Endothelial cell of umbilical vein (primary cell): ENCODE data around the gene VPS8. TPM values are rescaled to one million over a fixed set of nuclear protein-coding genes. Genes with fewer than 3 reads are reported as not detected.

ENCODE experiments used
- BruUV-seq: library from RNA; stranded (reverse); fragments of 400-500 nt; replicated peaks from 2 replicates; lab custom pipeline; 2021; lab: Mats Ljungman, UMichigan
- CTCF ChIA-PET: fragments of 300-600, 350-600 bp; sonication (Branson Sonifier 250); formaldehyde crosslinking; loops from one replicate; lab custom pipeline; 2021; ENCODE audit warnings: antibody characterized with exemption, inconsistent platforms; lab: Charles Lee
- POLR2A ChIA-PET: fragments of 300-600, 350-600 bp; sonication (Branson Sonifier 250); formaldehyde crosslinking; loops from one replicate; lab custom pipeline; 2021; ENCODE audit warnings: antibody characterized with exemption, inconsistent platforms; lab: Charles Lee
- DNase-seq: peaks from one replicate; pipeline ENCODE4 v3.0.0-alpha.2; 2011; ENCODE audit warnings: low read depth, low spot score
- FAIRE-seq: peaks from 2 replicates; lab custom pipeline; 2011; peaks lifted over from hg19 to GRCh38; lab: Jason Lieb, UNC
- H2AFZ ChIP-seq: 2 replicates; pipeline ENCODE4 v1.6.0; 2012; ENCODE audit warnings: low read depth, low read length, control low read depth, inconsistent platforms
- H3K27ac ChIP-seq: 2 replicates; pipeline ENCODE4 v1.5.1; 2011; ENCODE audit warnings: low read depth, mild to moderate bottlenecking, control low read depth, low read length, moderate library complexity; ENCODE audit not compliant: insufficient read depth
- H3K27me3 ChIP-seq, 2 experiments: 2 replicates each; pipeline versions ENCODE4 v1.6.0 to v1.6.1; 2011; ENCODE audit warnings: low read length in 2 of 2, mixed read lengths in 1 of 2; ENCODE audit not compliant: control insufficient read depth in 2 of 2, insufficient read depth in 2 of 2
- H3K36me3 ChIP-seq, 2 experiments: 2 replicates in 1 of 2; 3 replicates in 1 of 2; pipeline ENCODE4 v1.5.1; 2011; ENCODE audit warnings: low read length in 2 of 2, mild to moderate bottlenecking in 1 of 2, moderate library complexity in 1 of 2; ENCODE audit not compliant: control insufficient read depth in 2 of 2, insufficient read depth in 2 of 2; ENCODE audit errors: extremely low read depth in 1 of 2
- H3K4me1 ChIP-seq: 3 replicates; pipeline ENCODE4 v1.5.1; 2011; ENCODE audit warnings: mild to moderate bottlenecking, low read length; ENCODE audit not compliant: control insufficient read depth, insufficient read depth; ENCODE audit errors: extremely low read depth
- H3K4me2 ChIP-seq: 2 replicates; pipeline ENCODE4 v1.6.1; 2011; ENCODE audit warnings: low read length, control low read depth, mixed read lengths; ENCODE audit not compliant: insufficient read depth
- H3K4me3 ChIP-seq, 3 experiments: fragments of 200-600 bp in 1 of 3; sonication (generic), shearing (Covaris generic) in 1 of 3; replicated peaks in 1 of 3; 2 replicates each; pipeline ENCODE4 v1.5.1; 2011 to 2016; ENCODE audit warnings: control low read depth in 3 of 3, low read length in 3 of 3, mild to moderate bottlenecking in 2 of 3, inconsistent platforms in 1 of 3, low read depth in 1 of 3, moderate library complexity in 1 of 3; ENCODE audit not compliant: insufficient read depth in 1 of 3
- H3K79me2 ChIP-seq: 2 replicates; pipeline ENCODE4 v1.6.0; 2012; ENCODE audit warnings: low read length, inconsistent platforms; ENCODE audit not compliant: control insufficient read depth, insufficient read depth
- H3K9ac ChIP-seq: replicated peaks from 2 replicates; pipeline ENCODE3; 2011; ENCODE audit warnings: low read length, control low read depth; ENCODE audit not compliant: insufficient read depth; ENCODE audit errors: extremely low read depth
- H3K9me1 ChIP-seq: replicated peaks from 3 replicates; pipeline ENCODE4 v1.6.0; 2011; ENCODE audit warnings: mild to moderate bottlenecking, low read length; ENCODE audit not compliant: control insufficient read depth, insufficient read depth; ENCODE audit errors: extremely low read depth
- H3K9me3 ChIP-seq: replicated peaks from 2 replicates; pipeline ENCODE4 v1.5.1; 2012; ENCODE audit warnings: low read length, inconsistent platforms; ENCODE audit not compliant: control insufficient read depth, insufficient read depth
- H4K20me1 ChIP-seq: replicated peaks from 2 replicates; pipeline ENCODE3; 2011; ENCODE audit warnings: mild to moderate bottlenecking, low read length; ENCODE audit not compliant: control insufficient read depth, insufficient read depth; ENCODE audit errors: extremely low read depth
- EZH2 ChIP-seq: IDR thresholded peaks from 2 replicates; pipeline ENCODE4 v1.6.1; 2012; ENCODE audit warnings: borderline replicate concordance, low read depth, mild to moderate bottlenecking, moderate library complexity, low read length, inconsistent platforms; ENCODE audit not compliant: severe bottlenecking
- FOS ChIP-seq: IDR thresholded peaks from 2 replicates; pipeline ENCODE4 v1.6.1; 2011; ENCODE audit warnings: mild to moderate bottlenecking, low read length, moderate library complexity, borderline replicate concordance; ENCODE audit not compliant: insufficient read depth
- GATA2 ChIP-seq: IDR thresholded peaks from 2 replicates; pipeline ENCODE4 v1.7.0; 2011; ENCODE audit warnings: low read depth, mild to moderate bottlenecking, moderate library complexity, mixed read lengths, low read length; ENCODE audit not compliant: insufficient read length, insufficient read depth
- JUN ChIP-seq: IDR thresholded peaks from 2 replicates; pipeline ENCODE4 v1.6.1; 2011; ENCODE audit warnings: borderline replicate concordance, low read depth; ENCODE audit not compliant: insufficient read length, insufficient read depth
- MYC ChIP-seq: IDR thresholded peaks from one replicate; pipeline ENCODE4 v1.6.1; 2011; ENCODE audit warnings: mild to moderate bottlenecking, low read depth, low read length
- POLR2A ChIP-seq: IDR thresholded peaks from 2 replicates; pipeline ENCODE4 v1.6.1; 2012; ENCODE audit warnings: low read depth, mild to moderate bottlenecking, control low read depth, low read length
- POLR2AphosphoS5 ChIP-seq: IDR thresholded peaks from 2 replicates; pipeline ENCODE4 v1.6.1; 2012; ENCODE audit warnings: low read depth, mild to moderate bottlenecking, control low read depth, low read length, moderate library complexity; ENCODE audit not compliant: insufficient read depth
- dilution Hi-C: fragments of 300-500 bp; cut with MboI; formaldehyde crosslinking; loops from one replicate; pipeline ENCODE4 v1.15.0; 2019; ENCODE audit warnings: low sequenced_read_pairs; ENCODE audit not compliant: extremely low pct_ligation_motif_present
- intact Hi-C: fragments of 100-400 bp; cut with micrococcal nuclease; formaldehyde crosslinking; loops from one replicate; pipeline ENCODE4 v1.10.0; 2022
- polyA plus RNA-seq, 4 experiments: library from polyadenylated mRNA; depleted of rRNA in 3 of 4; stranded (reverse) in 3 of 4; unstranded in 1 of 4; fragments of >200 nt; gene quantifications; 2 replicates each; pipeline versions ENCODE4 v1.2.1 to v1.2.3, GENCODE V29; 2011 to 2012; ENCODE audit warnings: missing spikeins in 1 of 4
- total RNA-seq: library from RNA; stranded (reverse); gene quantifications from 2 replicates; pipeline ENCODE4 v1.2.3, GENCODE V29; 2021
- TF ChIP-seq, protein P1 (sequence below), 2 donors: IDR thresholded peaks; 1 replicate in 1 of 2; 2 replicates in 1 of 2; pipeline ENCODE4 v1.5.1; 2011; ENCODE audit warnings: low read length in 2 of 2, mild to moderate bottlenecking in 2 of 2, moderate library complexity in 2 of 2, control low read depth in 1 of 2, inconsistent platforms in 1 of 2, low read depth in 1 of 2; ENCODE audit not compliant: insufficient read depth in 1 of 2; ENCODE audit errors: extremely low read depth in 1 of 2
- TF ChIP-seq, protein P2 (sequence below): IDR thresholded peaks from 2 replicates; pipeline ENCODE4 v1.6.1; 2011; ENCODE audit not compliant: insufficient read depth, insufficient read length

The VPS8 gene
- total and polyA plus RNA-seq, 2 donors (not counting 3 experiments of a cell fraction or from before 2014, with no cell fraction given), result 13.7 to 51.6 TPM

DNA sequence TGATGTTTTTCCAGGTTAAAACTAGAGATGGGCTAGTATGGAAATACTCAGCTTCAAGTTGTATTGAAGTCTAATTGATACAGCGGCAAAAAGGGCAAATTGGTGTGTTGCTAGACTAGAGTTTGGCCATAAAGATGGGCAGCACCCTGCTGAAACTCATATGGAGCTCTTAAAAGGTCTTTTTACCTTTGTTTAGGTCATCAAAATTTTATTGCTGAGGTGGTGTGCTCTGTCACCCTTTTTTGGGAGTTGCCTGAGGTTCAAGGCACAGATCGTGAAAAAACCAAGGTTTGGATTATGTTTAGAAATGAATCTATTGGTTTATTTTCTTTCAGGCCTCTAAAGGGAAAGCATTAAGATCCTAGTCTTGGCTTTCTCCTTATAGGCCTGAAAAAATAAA lies 38.2 kb downstream of the VPS8 start:
- no peaks in the 10 kb centered on the region for H3K79me2 ChIP-seq
- H3K27me3 ChIP-seq, result no peaks in the 10 kb centered on the region
- H3K36me3 ChIP-seq, result peaks cover 0 to 5% of the 10 kb centered on the region in 2 experiments
- DNase-seq (no peak), FAIRE-seq (no peak)
- POLR2A ChIA-PET, result no interaction called here
- intact Hi-C loops, result no loop called here
- H3K9me3 ChIP-seq, result no peaks in the 10 kb centered on the region
- H3K4me1 ChIP-seq, result no peaks in the 10 kb centered on the region
- no peak overlapping the region for H3K9ac ChIP-seq
- no peak overlapping the region for H2AFZ ChIP-seq
- CTCF ChIA-PET, result interaction anchor here (1.8 kb wide), 1 partner anchor 12 kb away, joined by 4 read pairs; no protein-coding TSS in a partner anchor
- no peaks in the 10 kb centered on the region for H4K20me1 ChIP-seq
- dilution Hi-C loops, result loop anchor here (25.0 kb wide), 1 partner anchor 337 kb away; no protein-coding TSS in a partner anchor
- no peak overlapping the region for H3K4me2 ChIP-seq
- TF ChIP-seq EZH2, result no peak
- no peak for TF ChIP-seq POLR2A
- no peak for TF ChIP-seq MYC
- TF ChIP-seq JUN, result no peak
- no peak for TF ChIP-seq POLR2AphosphoS5
- TF ChIP-seq, protein P1, sequence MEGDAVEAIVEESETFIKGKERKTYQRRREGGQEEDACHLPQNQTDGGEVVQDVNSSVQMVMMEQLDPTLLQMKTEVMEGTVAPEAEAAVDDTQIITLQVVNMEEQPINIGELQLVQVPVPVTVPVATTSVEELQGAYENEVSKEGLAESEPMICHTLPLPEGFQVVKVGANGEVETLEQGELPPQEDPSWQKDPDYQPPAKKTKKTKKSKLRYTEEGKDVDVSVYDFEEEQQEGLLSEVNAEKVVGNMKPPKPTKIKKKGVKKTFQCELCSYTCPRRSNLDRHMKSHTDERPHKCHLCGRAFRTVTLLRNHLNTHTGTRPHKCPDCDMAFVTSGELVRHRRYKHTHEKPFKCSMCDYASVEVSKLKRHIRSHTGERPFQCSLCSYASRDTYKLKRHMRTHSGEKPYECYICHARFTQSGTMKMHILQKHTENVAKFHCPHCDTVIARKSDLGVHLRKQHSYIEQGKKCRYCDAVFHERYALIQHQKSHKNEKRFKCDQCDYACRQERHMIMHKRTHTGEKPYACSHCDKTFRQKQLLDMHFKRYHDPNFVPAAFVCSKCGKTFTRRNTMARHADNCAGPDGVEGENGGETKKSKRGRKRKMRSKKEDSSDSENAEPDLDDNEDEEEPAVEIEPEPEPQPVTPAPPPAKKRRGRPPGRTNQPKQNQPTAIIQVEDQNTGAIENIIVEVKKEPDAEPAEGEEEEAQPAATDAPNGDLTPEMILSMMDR (IDR thresholded peaks at IDR 0.05; ENCODE audit: extremely low read depth in 1 of 2, insufficient read depth in 1 of 2, low read depth in 1 of 2, low read length in 2 of 2), result no peak
- TF ChIP-seq, protein P2, sequence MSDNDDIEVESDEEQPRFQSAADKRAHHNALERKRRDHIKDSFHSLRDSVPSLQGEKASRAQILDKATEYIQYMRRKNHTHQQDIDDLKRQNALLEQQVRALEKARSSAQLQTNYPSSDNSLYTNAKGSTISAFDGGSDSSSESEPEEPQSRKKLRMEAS, result no peak
- no peak for TF ChIP-seq FOS
- no peak for TF ChIP-seq GATA2
- no peaks in the 10 kb centered on the region for H3K9me1 ChIP-seq
- no TSS peak for BruUV-seq
- H3K27ac ChIP-seq, result no peak overlapping the region
- no peak overlapping the region for H3K4me3 ChIP-seq
